ENCODE results near the gene COMMD1. TPM values are rescaled to one million over a fixed set of nuclear protein-coding genes. Genes with fewer than 3 reads are reported as not detected.
A peak's percentile ranks its signal among the peaks of the same experiment; 100 is the strongest.

Gene COMMD1
- total and polyA plus RNA-seq, 9 donors, result 48.6 to 76.8 (median 62.0) TPM

GRCh38 chr2:61882850-61883249 is 22.6 kb upstream of the COMMD1 start:
- Histone ChIP-seq H3K27me3 (ENCODE audit: control insufficient read depth, insufficient read depth, low read length) (no peaks in the 10 kb centered on the region), H3K9me3 (replicated peaks; ENCODE audit: control insufficient read depth, low read depth, low read length) (no peaks in the 10 kb centered on the region), H3K27ac (ENCODE audit: low read length) (no peak overlapping the region), H3K36me3 (ENCODE audit: control insufficient read depth, insufficient read depth, low read length) (peaks cover 44% of the 10 kb centered on the region), H3K4me1 (ENCODE audit: control insufficient read depth, insufficient read depth, low read length) (peaks cover 7% of the 10 kb centered on the region), H3K4me3 (ENCODE audit: low read length) (no peak overlapping the region)
- 100% methylated on average over 3 of the region's 5 CpGs for WGBS (ENCODE audit: insufficient coverage)
- no peak for DNase-seq

GRCh38 chr2:61885896-61886603 is 19.4 kb upstream of the COMMD1 start:
- 98% methylated on average over 12 of the region's 18 CpGs for WGBS (ENCODE audit: insufficient coverage)
- peaks cover 25% of the 10 kb centered on the region for H3K36me3 ChIP-seq (ENCODE audit: control insufficient read depth, insufficient read depth, low read length)
- peaks cover 10% of the 10 kb centered on the region for H3K4me1 ChIP-seq (ENCODE audit: control insufficient read depth, insufficient read depth, low read length)
- no peaks in the 10 kb centered on the region for H3K27me3 ChIP-seq (ENCODE audit: control insufficient read depth, insufficient read depth, low read length)
- no peak overlapping the region for H3K4me3 ChIP-seq (ENCODE audit: low read length)
- no peaks in the 10 kb centered on the region for H3K9me3 ChIP-seq (replicated peaks; ENCODE audit: control insufficient read depth, low read depth, low read length)
- no peak for DNase-seq
- H3K27ac ChIP-seq (ENCODE audit: low read length), result no peak overlapping the region

GRCh38 chr2:61887717-61888266 is 17.7 kb upstream of the COMMD1 start:
- 0% methylated on average over 11 of the region's 18 CpGs for WGBS (ENCODE audit: insufficient coverage)
- Histone ChIP-seq H3K36me3 (ENCODE audit: control insufficient read depth, insufficient read depth, low read length) (peaks cover 19% of the 10 kb centered on the region), H3K4me3 (ENCODE audit: low read length) (peak overlapping the region; percentile 82), H3K9me3 (replicated peaks; ENCODE audit: control insufficient read depth, low read depth, low read length) (no peaks in the 10 kb centered on the region), H3K27me3 (ENCODE audit: control insufficient read depth, insufficient read depth, low read length) (no peaks in the 10 kb centered on the region), H3K27ac (ENCODE audit: low read length) (peak overlapping the region; percentile 96), H3K4me1 (ENCODE audit: control insufficient read depth, insufficient read depth, low read length) (peaks cover 10% of the 10 kb centered on the region)
- peak; percentile 55 for DNase-seq

- Histone ChIP-seq H3K9me3 (replicated peaks; ENCODE audit: control insufficient read depth, low read depth, low read length) (no peaks in the 10 kb centered on the region), H3K27me3 (ENCODE audit: control insufficient read depth, insufficient read depth, low read length) (no peaks in the 10 kb centered on the region), H3K4me1 (ENCODE audit: control insufficient read depth, insufficient read depth, low read length) (peaks cover 10% of the 10 kb centered on the region), H3K27ac (ENCODE audit: low read length) (peak within 1 kb of the TSS; percentile 96), H3K4me3 (ENCODE audit: low read length) (peak within 1 kb of the TSS; percentile 82), H3K36me3 (ENCODE audit: control insufficient read depth, insufficient read depth, low read length) (peaks cover 16% of the 10 kb centered on the region)
- under 1% methylated on average over 57 of the region's 74 CpGs for WGBS (ENCODE audit: insufficient coverage)
- peak; percentile 94 for DNase-seq
These were observed 17.0 kb upstream of the COMMD1 start, which contains the start of gene CCT4 for GRCh38 chr2:61888267-61889055. TSS of gene CCT4 (minus strand) at chr2:61888656. CDS start at chr2:61888507, 149 bp downstream.

- H3K4me1 ChIP-seq (ENCODE audit: control insufficient read depth, insufficient read depth, low read length), result no peaks in the 10 kb centered on the region
- H3K36me3 ChIP-seq (ENCODE audit: control insufficient read depth, insufficient read depth, low read length), result no peaks in the 10 kb centered on the region
- H3K27ac ChIP-seq (ENCODE audit: low read length), result no peak overlapping the region
- no peaks in the 10 kb centered on the region for H3K27me3 ChIP-seq (ENCODE audit: control insufficient read depth, insufficient read depth, low read length)
- H3K4me3 ChIP-seq (ENCODE audit: low read length), result no peak overlapping the region
- no peak for DNase-seq
- H3K9me3 ChIP-seq (replicated peaks; ENCODE audit: control insufficient read depth, low read depth, low read length), result no peaks in the 10 kb centered on the region
- WGBS (ENCODE audit: insufficient coverage), result no CpG with 5 or more reads among the region's 2 CpGs
These were observed 6.7 kb upstream of the COMMD1 start for GRCh38 chr2:61898810-61899209.

GRCh38 chr2:61900281-61900680 is 5.2 kb upstream of the COMMD1 start:
- Histone ChIP-seq H3K27ac (ENCODE audit: low read length) (no peak overlapping the region), H3K9me3 (replicated peaks; ENCODE audit: control insufficient read depth, low read depth, low read length) (no peaks in the 10 kb centered on the region), H3K4me3 (ENCODE audit: low read length) (no peak overlapping the region), H3K4me1 (ENCODE audit: control insufficient read depth, insufficient read depth, low read length) (no peaks in the 10 kb centered on the region), H3K27me3 (ENCODE audit: control insufficient read depth, insufficient read depth, low read length) (no peaks in the 10 kb centered on the region), H3K36me3 (ENCODE audit: control insufficient read depth, insufficient read depth, low read length) (no peaks in the 10 kb centered on the region)
- no peak for DNase-seq
- WGBS (ENCODE audit: insufficient coverage), result no CpG with 5 or more reads among the region's 1 CpG

GRCh38 chr2:61906186-61906470 is 654 bp downstream of the COMMD1 start:
- H3K36me3 ChIP-seq (ENCODE audit: control insufficient read depth, insufficient read depth, low read length), result no peaks in the 10 kb centered on the region

GRCh38 chr2:61909116-61909515 is 3.6 kb downstream of the COMMD1 start:
- H3K27me3 ChIP-seq (ENCODE audit: control insufficient read depth, insufficient read depth, low read length), result no peaks in the 10 kb centered on the region
- H3K4me1 ChIP-seq (ENCODE audit: control insufficient read depth, insufficient read depth, low read length), result no peaks in the 10 kb centered on the region

More at GRCh38 chr2:61906186-61906470, 654 bp downstream of the COMMD1 start:
- Histone ChIP-seq H3K9me3 (replicated peaks; ENCODE audit: control insufficient read depth, low read depth, low read length) (no peaks in the 10 kb centered on the region), H3K27me3 (ENCODE audit: control insufficient read depth, insufficient read depth, low read length) (no peaks in the 10 kb centered on the region), H3K4me1 (ENCODE audit: control insufficient read depth, insufficient read depth, low read length) (no peaks in the 10 kb centered on the region), H3K4me3 (ENCODE audit: low read length) (peak overlapping the region; percentile 80), H3K27ac (ENCODE audit: low read length) (peak overlapping the region; percentile 80)
- DNase-seq, result no peak
- WGBS (ENCODE audit: insufficient coverage), result 0% methylated on average over 4 of the region's 6 CpGs

GRCh38 chr2:61910603-61911002 is 5.1 kb downstream of the COMMD1 start:
- Histone ChIP-seq H3K36me3 (ENCODE audit: control insufficient read depth, insufficient read depth, low read length) (no peaks in the 10 kb centered on the region), H3K27ac (ENCODE audit: low read length) (no peak overlapping the region), H3K4me1 (ENCODE audit: control insufficient read depth, insufficient read depth, low read length) (no peaks in the 10 kb centered on the region), H3K9me3 (replicated peaks; ENCODE audit: control insufficient read depth, low read depth, low read length) (no peaks in the 10 kb centered on the region), H3K27me3 (ENCODE audit: control insufficient read depth, insufficient read depth, low read length) (no peaks in the 10 kb centered on the region), H3K4me3 (ENCODE audit: low read length) (no peak overlapping the region)
- 63% methylated on average over 5 of the region's 9 CpGs for WGBS (ENCODE audit: insufficient coverage)
- DNase-seq, result no peak

More at GRCh38 chr2:61909116-61909515, 3.6 kb downstream of the COMMD1 start:
- H3K27ac ChIP-seq (ENCODE audit: low read length), result no peak overlapping the region
- H3K4me3 ChIP-seq (ENCODE audit: low read length), result no peak overlapping the region
- WGBS (ENCODE audit: insufficient coverage), result 91% methylated on average over 8 of the region's 8 CpGs
- no peaks in the 10 kb centered on the region for H3K36me3 ChIP-seq (ENCODE audit: control insufficient read depth, insufficient read depth, low read length)
- no peaks in the 10 kb centered on the region for H3K9me3 ChIP-seq (replicated peaks; ENCODE audit: control insufficient read depth, low read depth, low read length)
- no peak for DNase-seq

- no peaks in the 10 kb centered on the region for H3K27me3 ChIP-seq (ENCODE audit: control insufficient read depth, insufficient read depth, low read length)
- H3K4me3 ChIP-seq (ENCODE audit: low read length), result no peak overlapping the region
- H3K4me1 ChIP-seq (ENCODE audit: control insufficient read depth, insufficient read depth, low read length), result no peaks in the 10 kb centered on the region
- H3K9me3 ChIP-seq (replicated peaks; ENCODE audit: control insufficient read depth, low read depth, low read length), result no peaks in the 10 kb centered on the region
- 93% methylated on average over 3 of the region's 4 CpGs for WGBS (ENCODE audit: insufficient coverage)
- no peak for DNase-seq
- H3K36me3 ChIP-seq (ENCODE audit: control insufficient read depth, insufficient read depth, low read length), result no peaks in the 10 kb centered on the region
- no peak overlapping the region for H3K27ac ChIP-seq (ENCODE audit: low read length)
These were observed 6.0 kb downstream of the COMMD1 start for GRCh38 chr2:61911510-61911909.

Measured in muscle of leg (tissue), 11 donors.